ENCODE data around the gene TPPP2.

TPPP2 gene

GRCh38 chr14:20986811-20987210 is 43.2 kb upstream of the TPPP2 start (continued):
- TF ChIP-seq ZNF449 (tag by site-specific recombination; IDR thresholded peaks at IDR 0.05) (no peak), ZNF184 (tag by site-specific recombination; IDR thresholded peaks at IDR 0.05) (0 out of 2 replicates have a peak, but pooled peaks have one; percentile 64), ZSCAN16 (tag by site-specific recombination; IDR thresholded peaks at IDR 0.05) (no peak), ZNF214 (tag by site-specific recombination; IDR thresholded peaks at IDR 0.05; ENCODE audit: borderline replicate concordance) (no peak), ZNF776 (tag by site-specific recombination; IDR thresholded peaks at IDR 0.05; ENCODE audit: borderline replicate concordance) (no peak), YY1 (tag by site-specific recombination; IDR thresholded peaks at IDR 0.05) (no peak), ZNF521 (tag by site-specific recombination; IDR thresholded peaks at IDR 0.05) (no peak), INSM2 (tag by site-specific recombination; IDR thresholded peaks at IDR 0.05) (no peak), ZNF701 (tag by site-specific recombination; IDR thresholded peaks at IDR 0.05) (no peak), ZFP3 (tag by site-specific recombination; IDR thresholded peaks at IDR 0.05; ENCODE audit: low read depth) (no peak), IKZF3 (tag by site-specific recombination; IDR thresholded peaks at IDR 0.05) (no peak), ZBTB44 (tag by site-specific recombination; IDR thresholded peaks at IDR 0.05) (no peak), ZNF510 (tag by site-specific recombination; IDR thresholded peaks at IDR 0.05; ENCODE audit: insufficient replicate concordance) (no peak), ZNF585B (tag by site-specific recombination; IDR thresholded peaks at IDR 0.05) (no peak), ZNF629 (tag by site-specific recombination; IDR thresholded peaks at IDR 0.05) (peak; percentile 70), ZNF221 (tag by site-specific recombination; IDR thresholded peaks at IDR 0.05; ENCODE audit: borderline replicate concordance) (no peak), ZNF626 (tag by site-specific recombination; IDR thresholded peaks at IDR 0.05) (no peak), ZNF610 (tag by site-specific recombination; IDR thresholded peaks at IDR 0.05; ENCODE audit: borderline replicate concordance) (no peak), ZNF654 (tag by site-specific recombination; IDR thresholded peaks at IDR 0.05; ENCODE audit: low read depth) (no peak), GLIS2 (tag by site-specific recombination; IDR thresholded peaks at IDR 0.05) (no peak), PRDM6 (tag by site-specific recombination; IDR thresholded peaks at IDR 0.05) (0 out of 2 replicates have a peak, but pooled peaks have one; percentile 20), ZSCAN5A (tag by site-specific recombination; IDR thresholded peaks at IDR 0.05) (no peak), KLF1 (tag by site-specific recombination; IDR thresholded peaks at IDR 0.05) (no peak), ZNF660 (tag by site-specific recombination; IDR thresholded peaks at IDR 0.05) (0 out of 2 replicates have a peak, but pooled peaks have one; percentile 43)
